ELR (cell line): ENCODE data around the gene TFCP2L1.
A peak's percentile ranks its signal among the peaks of the same experiment; 100 is the strongest.

ENCODE experiments used
- DNase-seq: peaks from one replicate; pipeline ENCODE4 v3.0.0-alpha.2; 2015; ENCODE audit warnings: low read depth

Gene TFCP2L1

DNA sequence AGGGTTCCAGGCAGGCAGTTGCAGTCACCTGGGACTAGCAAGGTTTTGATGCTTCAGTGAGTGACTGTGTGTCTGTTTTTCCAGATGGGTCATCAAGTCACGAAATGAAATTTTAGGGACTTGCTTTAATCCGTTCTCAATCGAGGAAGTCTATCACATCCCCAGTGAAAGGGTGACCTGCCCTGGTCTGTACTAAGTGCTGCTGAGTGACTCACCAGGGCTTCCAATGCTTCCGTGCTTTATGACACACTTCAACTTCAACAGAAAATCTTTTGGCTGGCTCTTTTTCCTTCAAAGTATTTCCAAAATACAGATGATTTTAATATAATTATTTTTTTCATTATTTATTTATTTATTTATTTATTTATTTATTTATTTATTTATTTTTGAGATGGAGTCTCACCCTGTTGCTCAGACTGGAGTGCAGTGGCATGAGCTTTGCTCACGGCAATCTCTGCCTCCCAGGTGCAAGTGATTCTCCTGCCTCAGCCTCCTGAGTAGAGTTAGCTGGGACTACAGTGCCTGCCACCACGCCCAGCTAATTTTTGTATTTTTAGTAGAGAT lies 18.4 kb downstream of the TFCP2L1 start:
- peak; percentile 44 for DNase-seq

DNA sequence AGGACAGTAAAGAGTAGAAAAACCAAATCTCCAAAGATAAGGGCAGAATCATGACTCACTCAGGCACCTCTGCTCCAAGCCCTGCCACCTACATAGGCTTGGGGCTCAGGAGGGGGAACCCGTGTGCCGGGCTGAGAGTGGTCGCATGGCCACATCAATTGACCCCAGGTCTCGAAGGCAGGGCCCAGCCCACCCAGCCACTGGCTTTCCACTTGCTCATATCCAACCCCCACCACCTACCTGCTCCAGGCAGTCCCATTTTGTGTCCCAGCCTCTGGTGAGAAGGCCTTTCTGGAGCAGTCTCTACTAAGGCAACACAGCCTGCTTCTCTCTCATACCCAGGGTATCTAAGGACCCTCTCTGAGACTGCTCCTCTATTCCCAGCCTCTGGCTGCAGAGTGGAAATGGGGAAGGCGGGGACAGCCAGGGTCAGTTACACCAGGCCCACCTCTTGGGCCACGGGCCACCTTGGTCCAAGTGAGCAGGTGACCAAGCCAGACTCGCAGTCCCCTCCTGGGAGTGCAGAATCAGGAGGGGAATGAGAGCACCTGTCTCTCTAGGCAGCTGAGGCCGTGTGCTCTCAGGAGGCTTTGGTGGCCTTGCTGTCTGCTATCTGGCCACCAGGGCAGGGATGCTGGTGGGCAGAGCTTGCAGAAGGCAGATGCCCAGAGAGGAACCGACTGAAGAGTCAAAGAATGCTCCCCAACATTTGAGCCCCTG lies 20.8 kb downstream of the TFCP2L1 start:
- no peak for DNase-seq

DNA sequence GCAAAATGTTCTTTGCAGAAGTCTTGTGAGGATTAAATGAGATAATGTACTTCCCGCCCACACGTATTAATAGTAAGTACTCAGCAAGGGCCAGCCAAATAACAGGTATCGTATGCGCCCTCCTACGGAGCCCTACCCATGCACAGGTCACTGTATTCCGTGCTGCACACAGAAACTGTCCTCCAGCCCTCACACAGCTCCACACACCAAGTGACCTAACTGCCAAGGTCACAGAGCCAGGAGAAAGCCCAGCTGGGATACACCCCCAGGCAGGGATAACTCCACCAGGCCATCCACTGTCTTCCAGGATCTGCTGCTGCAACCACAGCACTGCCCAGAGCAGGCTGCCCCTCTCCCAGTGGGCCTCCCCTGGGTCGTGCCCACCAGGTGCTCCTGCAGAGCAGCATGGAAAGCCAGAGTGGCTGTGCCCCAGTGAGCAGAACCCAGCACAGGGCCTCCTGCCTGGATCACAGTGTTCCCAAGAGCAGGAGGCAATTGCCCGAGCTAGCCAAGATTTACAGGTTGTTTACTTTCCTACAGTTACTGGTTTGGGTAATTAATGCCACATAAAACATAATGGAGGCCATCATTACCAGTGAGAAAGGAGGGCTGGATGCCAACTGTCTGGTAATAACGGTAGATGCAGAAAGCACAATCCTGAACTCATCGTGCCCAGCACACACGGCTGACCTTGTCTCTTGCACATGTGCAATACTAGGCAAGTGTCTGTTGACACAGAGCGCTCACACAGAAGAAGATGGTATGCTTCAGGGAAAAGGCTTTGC lies 24.4 kb downstream of the TFCP2L1 start:
- DNase-seq = no peak

DNA sequence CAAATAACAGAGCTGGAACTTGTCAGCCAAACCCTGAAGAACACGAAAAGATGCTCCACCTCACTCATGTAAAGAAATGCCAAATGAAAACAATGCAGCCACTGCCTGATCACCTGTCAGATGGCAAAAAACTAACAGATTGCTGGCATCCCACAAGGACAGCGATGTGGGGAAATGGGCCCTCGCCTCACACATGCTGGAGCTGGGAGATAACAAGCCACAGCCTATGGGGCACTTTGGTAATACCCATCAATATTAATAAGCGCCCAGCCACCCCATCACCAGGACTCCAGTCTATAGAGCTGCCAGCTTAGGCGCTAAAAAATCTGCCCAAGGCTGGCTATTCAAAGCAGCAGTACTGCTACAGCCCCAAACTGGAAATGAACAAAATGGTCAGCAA lies 27.0 kb downstream of the TFCP2L1 start:
- DNase-seq = no peak

DNA sequence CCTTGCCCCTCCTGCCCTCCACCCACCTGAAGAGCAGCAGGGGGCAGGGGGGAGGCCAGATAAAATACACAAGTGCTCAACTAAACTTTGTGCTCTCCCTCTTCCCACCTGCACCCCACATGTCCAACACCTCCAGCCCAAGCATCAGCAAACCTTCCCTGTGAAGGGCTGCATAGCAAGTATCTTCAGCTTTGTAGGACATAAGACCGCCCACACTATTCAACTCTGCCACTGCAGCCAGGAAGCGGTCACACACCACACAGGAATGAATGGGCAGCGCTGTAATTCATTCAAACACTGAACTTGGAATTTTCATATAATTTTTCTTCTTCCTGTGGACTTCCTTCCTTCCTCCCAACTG lies 27.5 kb downstream of the TFCP2L1 start:
- no peak for DNase-seq

DNA sequence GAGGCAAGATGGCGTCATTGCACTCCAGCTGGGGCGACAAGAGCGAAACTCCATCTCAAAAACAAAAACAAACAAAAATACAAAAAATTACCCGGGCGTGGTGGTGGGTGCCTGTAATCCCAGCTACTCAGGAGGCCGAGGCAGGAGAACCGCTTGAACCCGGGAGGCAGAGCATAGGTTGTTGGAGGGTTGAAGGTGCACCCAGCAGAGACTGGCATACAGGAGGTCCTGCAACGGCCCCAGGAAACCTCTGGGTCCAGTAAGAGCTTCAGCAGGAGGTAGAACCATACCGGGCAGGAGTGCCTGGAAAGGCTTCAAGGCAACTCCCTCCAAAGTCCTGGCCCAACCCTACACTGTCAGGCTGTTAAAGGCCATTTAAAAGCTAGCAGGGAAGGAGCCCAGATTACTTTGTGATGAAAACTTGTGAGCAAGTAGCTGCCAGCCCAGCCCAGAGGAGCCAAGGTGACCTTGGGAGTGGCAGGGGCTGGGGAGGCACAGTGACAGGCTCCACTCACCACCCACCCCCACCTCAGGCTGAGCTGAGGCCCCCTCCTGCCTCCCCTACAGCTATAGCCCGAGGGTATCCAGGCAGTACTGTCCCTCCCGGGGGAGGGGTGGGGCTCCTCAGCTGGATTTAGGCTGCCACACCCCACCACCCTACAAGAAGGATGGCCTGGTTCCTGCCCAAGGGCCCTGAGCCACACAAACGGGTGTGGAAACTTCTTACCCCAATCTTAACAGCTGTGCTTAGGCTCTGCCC lies 28.1 kb downstream of the TFCP2L1 start:
- no peak for DNase-seq

DNA sequence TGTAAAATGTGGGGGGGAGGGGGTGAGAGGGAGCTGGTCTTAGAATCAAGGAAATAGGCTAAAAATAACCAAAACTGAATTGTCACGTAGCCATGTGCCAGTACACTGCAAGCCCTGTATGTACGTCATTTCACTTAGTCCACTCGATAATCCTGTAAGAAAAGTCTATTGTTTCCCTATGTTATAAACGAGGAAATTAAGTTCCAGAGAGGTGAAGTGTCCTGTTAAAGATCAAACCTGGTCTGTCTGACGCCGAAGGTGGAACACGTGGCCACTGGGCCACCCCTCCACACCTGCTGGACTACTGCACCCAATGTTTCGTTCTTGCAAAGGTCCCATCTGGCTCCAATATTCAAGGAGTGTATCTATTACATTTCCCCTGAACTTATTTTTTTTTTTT lies 29.6 kb downstream of the TFCP2L1 start:
- DNase-seq = no peak

DNA sequence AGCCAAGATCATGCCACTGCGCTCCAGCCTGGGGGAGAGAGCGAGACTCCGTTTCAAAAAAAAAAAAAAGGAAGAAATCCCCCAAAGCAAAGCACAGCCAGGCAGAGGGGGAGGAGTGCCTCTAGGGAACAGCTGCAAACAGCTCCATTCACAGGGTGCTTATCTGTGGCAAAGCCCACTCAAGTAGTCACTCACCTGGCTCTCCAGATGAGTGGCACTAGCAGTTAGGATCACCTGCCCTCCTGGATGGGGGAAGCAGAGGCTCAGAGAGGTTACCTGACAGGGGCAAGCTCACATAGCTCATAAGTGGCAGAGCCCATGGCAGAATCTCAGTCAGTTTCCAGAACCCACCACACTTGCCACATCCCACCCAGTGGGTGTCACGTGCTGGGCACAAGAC lies 30.3 kb downstream of the TFCP2L1 start:
- DNase-seq = no peak

DNA sequence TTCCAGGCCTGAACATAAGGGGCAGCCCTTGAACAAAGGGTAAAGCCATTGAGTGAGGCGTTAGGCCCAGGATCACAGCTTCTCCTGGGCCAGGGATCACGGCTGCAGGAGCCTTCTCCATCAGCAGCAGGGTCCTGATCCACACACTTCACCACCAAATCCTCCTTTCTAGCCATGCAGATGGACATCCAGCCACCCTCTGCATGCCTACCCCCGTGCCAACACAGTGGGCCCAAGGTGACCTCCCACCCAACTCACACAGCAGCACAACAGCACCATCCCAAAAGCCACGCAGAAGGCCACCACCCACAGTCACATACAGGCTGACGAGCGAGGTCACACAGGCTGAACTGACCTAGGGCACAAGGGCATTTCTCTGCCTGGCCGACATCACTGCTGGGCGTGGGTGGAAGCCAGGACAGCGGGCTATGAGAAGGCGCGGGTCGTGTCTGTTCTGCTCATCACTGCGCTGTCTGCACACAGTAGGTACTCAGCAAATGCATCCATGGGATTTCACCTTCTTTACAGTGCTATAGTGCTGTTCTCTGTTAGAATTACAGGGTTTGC lies 31.2 kb downstream of the TFCP2L1 start:
- DNase-seq = no peak

DNA sequence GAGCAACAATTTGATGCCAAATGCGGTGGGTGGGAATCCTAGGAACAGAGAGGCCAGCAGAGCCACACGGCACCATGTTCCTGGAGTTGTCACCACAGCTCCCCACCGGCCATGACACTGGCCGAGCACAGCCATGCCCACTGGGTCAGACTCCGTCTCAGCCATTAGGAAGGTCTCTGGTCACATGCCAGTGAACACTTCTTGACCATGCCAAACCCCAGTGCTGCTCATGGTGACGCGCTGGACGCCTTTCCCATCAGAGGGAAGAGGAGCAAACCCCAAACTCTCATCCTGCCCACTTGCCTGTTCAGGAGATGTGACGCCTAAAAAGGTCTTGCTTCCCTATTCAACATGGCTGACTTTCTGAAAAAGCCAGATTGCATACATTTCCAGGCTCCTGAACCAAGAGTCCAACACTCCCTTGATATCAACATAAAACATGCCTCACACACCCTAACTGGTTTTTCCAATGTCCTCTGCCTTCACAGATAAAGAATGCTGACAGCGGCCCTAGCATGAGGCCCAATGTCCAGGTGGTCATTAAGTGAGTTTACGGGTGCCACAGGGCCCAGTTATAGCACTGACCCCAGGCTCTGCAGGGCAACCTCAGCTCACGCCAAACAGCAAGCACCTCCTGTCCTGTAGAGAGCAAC lies 31.9 kb downstream of the TFCP2L1 start:
- no peak for DNase-seq

DNA sequence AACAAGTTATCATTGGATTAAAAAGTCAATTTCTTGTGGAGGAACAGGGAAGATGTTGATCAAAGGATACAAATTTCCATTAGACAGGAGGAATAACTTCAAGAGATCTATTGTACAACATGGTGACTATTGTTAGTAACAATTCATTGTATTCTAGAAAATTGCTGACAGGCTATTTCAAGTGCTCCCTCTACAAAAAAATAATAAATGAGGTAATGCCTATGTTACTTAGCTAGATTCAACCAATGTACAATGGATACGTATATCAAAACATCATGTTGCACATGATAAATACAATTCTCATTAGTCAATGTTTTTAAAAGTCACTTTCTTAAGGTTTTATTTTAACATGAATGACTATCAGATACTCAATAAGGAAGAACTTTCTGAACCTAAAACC lies 33.5 kb downstream of the TFCP2L1 start:
- DNase-seq = no peak

DNA sequence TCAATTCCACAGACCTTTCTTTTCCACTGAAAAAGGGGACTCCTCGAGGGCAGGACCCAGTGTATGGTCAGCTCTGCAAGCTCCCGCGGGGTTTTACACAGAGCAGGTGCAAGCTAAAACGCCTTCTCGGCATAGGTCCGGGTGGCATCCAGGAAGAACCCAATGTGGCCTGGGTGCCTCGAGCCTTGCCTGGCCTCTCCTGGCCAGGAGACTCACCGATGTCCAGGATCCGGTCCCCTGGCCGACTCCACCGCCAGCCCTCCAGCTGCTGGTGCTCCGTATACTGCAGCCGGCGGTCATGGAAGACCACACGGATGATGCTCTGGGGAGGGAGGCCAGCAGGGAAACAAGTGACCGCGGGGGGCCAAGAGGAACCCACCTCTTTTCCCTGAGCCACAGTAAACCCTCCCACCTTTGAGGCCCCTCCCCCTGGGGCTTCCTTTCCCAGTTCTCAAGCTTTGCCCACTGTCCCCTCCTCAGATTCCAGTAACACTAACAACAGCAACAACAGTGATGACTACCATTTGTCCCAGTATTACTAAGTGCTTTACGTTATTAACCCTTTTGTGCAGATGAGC lies 36.1 kb downstream of the TFCP2L1 start:
- no peak for DNase-seq

DNA sequence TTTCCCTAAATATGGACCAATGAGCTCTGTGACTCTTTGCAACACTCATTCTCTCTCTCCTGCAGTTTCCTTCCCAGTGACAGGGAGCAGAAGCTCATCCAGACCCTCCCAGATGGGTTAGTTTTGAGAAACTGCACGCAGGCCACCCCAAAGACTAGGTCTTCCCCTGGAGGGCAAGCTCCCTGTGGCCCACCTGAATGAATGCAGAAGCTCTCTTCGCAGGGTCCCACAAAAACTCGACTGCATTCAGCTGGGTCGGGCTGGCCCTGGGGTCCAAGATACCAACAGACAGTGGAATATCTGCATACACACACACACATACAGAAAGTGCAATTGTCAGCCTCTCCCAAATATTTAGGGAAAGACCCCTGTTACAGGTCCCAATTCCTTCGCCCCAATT lies 37.0 kb downstream of the TFCP2L1 start:
- no peak for DNase-seq

DNA sequence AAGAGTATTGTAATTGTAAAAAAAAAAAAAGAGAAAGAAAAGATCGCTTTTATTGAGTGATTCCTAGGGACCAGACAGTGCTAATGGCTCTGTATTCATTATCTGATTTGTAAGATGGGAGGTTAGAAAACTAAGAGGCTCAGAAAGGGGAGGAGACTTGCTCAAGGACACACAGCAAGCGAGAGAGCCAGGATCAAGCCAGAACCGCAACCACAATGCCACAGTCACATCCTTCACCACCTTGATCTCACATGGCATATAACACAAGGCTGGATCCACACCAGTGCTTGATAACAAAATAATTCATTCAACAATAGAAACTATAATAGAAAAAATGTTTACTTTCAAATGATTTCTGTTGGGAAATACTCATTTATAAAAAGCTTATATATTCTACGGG lies 37.5 kb downstream of the TFCP2L1 start:
- DNase-seq = no peak

DNA sequence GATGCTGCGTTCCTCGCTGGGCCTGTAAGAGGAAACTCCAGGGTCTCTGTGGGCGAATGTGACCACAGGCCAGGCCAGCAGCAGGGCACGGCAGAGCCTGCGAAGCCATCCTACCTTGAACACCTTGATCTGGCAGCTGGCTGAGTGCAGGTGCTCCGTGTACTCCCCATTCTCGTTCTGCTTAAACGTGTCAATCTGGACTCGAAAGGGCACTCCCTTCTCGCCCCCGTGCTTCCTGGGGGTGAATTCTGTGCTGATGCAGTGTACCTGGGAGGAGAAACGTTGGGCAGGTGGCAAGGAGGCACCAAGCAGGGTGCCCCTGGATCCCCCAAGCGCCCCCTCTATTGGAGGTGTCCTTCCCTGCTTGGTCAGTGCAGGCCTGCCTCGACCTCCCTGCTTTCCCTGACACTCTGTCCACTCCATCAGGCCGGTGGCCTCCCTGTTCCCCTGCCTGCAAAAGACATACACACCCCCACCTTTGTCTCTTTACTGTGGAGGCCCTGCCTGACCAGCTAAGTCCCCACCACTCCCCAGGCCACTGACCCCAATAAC lies 38.2 kb downstream of the TFCP2L1 start:
- no peak for DNase-seq

DNA sequence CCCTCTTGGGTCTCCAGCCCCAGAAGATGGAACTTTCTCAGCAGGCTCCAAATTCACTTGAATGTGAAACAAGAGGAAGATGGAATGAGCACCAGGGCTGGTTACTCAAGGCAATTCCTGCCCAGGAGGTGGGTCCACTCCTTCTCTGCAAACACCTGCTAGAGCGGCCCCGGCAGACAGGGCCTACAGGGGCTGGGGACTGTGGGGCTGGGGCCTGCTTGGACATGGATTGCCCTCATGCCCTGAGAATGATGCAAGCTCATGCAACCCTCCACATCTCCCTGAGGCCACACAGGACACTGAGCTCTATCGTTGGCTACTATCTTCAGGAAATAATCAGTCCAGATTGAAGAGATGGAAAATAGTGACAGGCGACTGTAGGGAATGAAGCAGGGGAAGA lies 39.1 kb downstream of the TFCP2L1 start:
- no peak for DNase-seq

DNA sequence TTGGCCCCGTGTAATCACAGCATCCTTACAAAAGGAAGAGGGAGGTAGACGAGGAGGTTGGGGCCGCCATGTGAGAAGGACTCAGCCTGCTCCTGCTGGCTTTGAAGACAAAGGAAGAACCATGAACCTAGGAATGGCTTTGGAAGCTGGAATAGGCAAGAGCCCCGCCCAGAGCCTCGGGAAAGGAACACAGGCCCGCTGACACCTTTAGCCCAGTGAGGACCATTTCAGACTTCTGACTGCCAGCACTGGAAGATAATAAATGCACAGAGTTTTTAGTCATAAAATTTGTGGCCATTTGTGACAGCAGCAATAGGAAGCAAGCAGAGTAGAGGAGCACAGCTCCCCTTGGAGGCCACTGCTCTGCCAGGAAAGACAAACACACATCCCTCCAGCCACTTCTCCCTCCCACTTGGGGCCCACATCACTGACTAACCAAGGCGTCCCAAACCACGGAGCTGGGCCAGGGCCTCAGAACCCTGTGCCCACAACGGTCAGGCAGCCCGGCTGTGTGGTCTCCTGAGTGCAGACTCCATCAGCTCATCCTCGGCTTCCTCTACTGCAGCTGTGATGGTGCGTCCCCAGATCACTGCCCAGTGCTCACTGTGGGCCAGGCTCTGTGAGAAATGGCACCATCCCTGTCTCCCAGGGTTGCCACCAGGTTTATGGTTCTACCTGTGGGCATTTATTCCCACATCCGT lies 39.7 kb downstream of the TFCP2L1 start:
- DNase-seq = no peak

DNA sequence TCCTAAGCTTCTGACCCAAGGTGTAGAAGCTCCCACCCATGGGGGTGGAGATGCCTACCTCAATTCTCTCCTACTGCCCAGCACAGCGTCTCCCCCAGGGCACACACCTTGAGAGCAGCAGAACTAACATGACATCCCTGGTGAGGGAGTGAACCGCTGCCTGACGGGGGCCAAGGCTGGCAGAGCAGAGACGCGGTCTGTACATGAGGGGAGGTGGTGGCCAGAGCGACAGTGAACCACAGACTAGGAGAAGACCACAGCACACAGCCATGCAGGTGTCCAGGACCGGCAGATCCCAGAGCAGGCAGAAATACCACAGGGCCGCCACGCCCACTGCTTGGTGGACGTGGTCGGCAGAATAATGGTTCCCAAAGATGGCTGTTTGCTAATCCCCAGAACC lies 40.4 kb downstream of the TFCP2L1 start:
- no peak for DNase-seq

DNA sequence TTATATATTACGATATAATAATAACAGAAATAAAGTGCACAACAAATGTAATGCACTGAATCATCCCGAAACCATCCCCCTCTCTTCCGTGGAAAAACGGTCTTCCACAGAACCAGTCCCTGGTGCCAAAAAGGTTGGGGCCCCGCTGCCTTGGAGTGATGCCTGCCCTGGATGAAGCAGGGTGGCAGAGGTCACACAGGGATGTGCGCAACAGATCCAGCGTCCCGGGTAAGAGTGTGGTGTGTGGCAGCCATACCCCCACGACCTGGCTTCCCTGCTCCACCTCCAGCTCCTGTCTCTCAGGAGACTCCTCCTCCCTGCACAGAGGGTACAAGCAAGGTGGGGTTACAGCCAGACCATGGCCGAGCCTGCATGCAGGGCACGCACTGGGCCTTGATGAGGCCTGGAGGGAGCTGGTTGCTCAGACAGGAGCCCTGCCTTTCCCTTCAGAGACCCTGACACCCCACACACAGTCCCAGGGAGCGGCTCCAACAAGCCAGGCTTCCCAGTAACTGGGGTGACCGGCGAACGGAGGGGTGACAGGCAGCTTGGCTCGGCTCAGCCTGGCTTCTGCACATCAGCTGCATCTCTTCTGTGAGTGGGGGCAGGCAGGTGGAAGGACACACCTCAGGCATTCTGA lies 41.1 kb downstream of the TFCP2L1 start:
- DNase-seq = no peak

DNA sequence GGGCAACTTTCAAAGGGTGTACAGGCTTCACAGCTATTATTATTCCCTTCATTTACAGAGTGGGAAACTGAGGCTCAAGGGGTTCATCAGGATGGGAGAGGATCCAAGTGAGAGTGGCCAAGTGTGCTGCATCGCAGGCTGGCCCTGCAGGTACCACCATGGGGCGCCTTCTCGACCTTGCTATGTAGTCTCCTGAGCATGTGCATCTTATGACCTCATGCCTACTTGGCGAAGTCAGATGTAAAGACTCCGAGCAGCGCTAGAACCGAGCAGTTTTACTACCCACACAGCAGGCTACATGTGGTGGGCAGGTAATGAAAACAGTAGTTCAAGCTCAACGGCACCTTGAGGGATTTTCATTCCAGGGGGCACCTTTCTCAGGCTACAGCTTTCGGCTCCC lies 42.0 kb downstream of the TFCP2L1 start:
- no peak for DNase-seq
